ENCODE data around the gene STXBP6.

The STXBP6 gene

GRCh38 chr14:24880689-24881088 is 169.3 kb downstream of the STXBP6 start:
- no peak for DNase-seq

GRCh38 chr14:24879661-24880386 is 170.1 kb downstream of the STXBP6 start:
- no peak for DNase-seq

GRCh38 chr14:24876996-24877395 is 173.0 kb downstream of the STXBP6 start:
- no peak for DNase-seq

GRCh38 chr14:24875991-24876878 is 173.7 kb downstream of the STXBP6 start:
- no peak for DNase-seq

GRCh38 chr14:24875203-24875838 is 174.6 kb downstream of the STXBP6 start:
- no peak for DNase-seq

GRCh38 chr14:24874514-24875202 is 175.3 kb downstream of the STXBP6 start:
- DNase-seq, result no peak

- DNase-seq, result no peak
Measured at GRCh38 chr14:24873551-24873950, 176.4 kb downstream of the STXBP6 start.

GRCh38 chr14:24870949-24871701 is 178.8 kb downstream of the STXBP6 start:
- no peak for DNase-seq

GRCh38 chr14:24868389-24868788 is 181.6 kb downstream of the STXBP6 start:
- DNase-seq, result no peak

- no peak for DNase-seq
Measured at GRCh38 chr14:24866067-24866639, 183.8 kb downstream of the STXBP6 start.

- DNase-seq, result no peak
Measured at GRCh38 chr14:24863968-24864684, 185.8 kb downstream of the STXBP6 start.

GRCh38 chr14:24861083-24861630 is 188.8 kb downstream of the STXBP6 start:
- DNase-seq, result no peak

GRCh38 chr14:24859559-24859958 is 190.4 kb downstream of the STXBP6 start:
- no peak for DNase-seq

- no peak for DNase-seq
Measured at GRCh38 chr14:24858684-24859083, 191.3 kb downstream of the STXBP6 start.

GRCh38 chr14:24858052-24858451 is 191.9 kb downstream of the STXBP6 start:
- DNase-seq, result no peak

- DNase-seq, result no peak
Measured at GRCh38 chr14:24857277-24857676, 192.7 kb downstream of the STXBP6 start.

- DNase-seq, result no peak
Measured at GRCh38 chr14:24853446-24853845, 196.5 kb downstream of the STXBP6 start.

GRCh38 chr14:24852312-24853060 is 197.5 kb downstream of the STXBP6 start:
- no peak for DNase-seq

- DNase-seq, result no peak
Measured at GRCh38 chr14:24851837-24852236, 198.1 kb downstream of the STXBP6 start.

- no peak for DNase-seq
Measured at GRCh38 chr14:24851406-24851805, 198.5 kb downstream of the STXBP6 start.
